SHP77 (cell line): ENCODE measurements around the gene KRTAP4-2.
"Not testable (repeated sequence)": the region's sequence is repeated elsewhere in the genome, so short reads cannot be mapped to it uniquely, and the experiment has no call there.

Experiments
- DNase-seq, 2 experiments: peaks; one replicate each; lab custom pipeline; 2025; lab: John Stamatoyannopoulos, UW

Gene KRTAP4-2

GRCh38 chr17:41160648-41161047 lies 17.4 kb downstream of the KRTAP4-2 start, which contains the start of gene KRTAP4-4:
Gene KRTAP4-4, minus strand, starts transcription at chr17:41160748. Its CDS starts 57 bp downstream, at chr17:41160691.
- no peak for DNase-seq

GRCh38 chr17:41160190-41160589 lies 17.8 kb downstream of the KRTAP4-2 start:
- not testable (repeated sequence) for DNase-seq

DNA sequence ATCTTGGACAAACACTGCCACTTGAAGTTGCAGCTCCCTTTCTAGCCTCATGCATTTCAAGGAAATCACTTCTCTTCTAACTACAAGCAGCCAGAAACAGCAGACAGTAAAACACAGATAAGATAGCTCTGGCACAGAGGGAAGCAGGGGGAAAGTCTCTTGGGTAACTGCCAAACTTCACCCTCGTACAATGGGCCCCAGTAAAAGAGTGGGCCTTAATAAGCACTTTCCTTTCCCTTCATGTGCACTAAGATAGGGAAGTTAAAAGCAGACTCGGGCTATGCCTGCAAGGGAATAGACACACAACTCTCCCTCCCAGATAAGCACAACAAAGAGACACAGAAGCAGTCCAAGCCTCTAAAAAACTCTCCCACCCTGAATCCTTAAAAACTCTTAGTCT lies 24.2 kb downstream of the KRTAP4-2 start:
- DNase-seq: no peak

GRCh38 chr17:41151525-41151924 lies 26.5 kb downstream of the KRTAP4-2 start:
- no peak for DNase-seq

- DNase-seq: no peak
Observed at GRCh38 chr17:41150026-41150425, 28.0 kb downstream of the KRTAP4-2 start.

GRCh38 chr17:41149652-41149985 lies 28.4 kb downstream of the KRTAP4-2 start, which contains the start of gene KRTAP4-5:
Gene KRTAP4-5, minus strand, starts transcription at chr17:41149825. Its CDS starts 58 bp downstream, at chr17:41149767.
- no peak for DNase-seq

DNA sequence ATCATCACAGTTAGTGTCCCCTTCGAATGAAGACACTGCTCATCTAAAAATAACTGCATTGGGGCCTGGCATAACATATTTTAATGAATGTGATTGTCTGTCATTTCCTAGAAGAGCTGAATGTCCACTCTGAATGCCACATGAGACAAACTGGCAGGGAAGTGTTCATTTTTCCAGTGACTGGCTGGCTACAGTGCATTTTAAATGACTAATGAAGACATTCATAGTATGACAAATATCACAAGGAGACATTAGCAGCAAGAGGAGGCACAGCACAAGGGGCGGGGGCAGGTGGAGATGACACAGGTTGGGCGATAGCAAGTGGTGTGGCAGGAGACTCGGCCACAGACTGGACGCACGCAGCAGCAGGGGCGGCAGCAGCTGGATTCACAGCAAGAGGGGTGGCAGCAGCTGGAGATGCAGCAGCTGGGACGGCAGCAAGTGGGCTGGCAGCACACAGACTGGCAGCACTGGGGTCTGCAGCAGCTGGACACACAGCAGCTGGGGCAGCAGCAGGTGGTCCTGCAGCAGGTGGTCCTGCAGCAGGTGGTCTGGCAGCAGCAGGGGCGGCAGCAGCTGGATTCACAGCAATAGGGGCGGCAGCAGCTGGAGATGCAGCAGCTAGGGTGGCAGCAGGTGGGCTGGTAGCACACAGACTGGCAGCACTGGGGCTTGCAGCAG lies 28.9 kb downstream of the KRTAP4-2 start:
- DNase-seq: not testable (repeated sequence)

DNA sequence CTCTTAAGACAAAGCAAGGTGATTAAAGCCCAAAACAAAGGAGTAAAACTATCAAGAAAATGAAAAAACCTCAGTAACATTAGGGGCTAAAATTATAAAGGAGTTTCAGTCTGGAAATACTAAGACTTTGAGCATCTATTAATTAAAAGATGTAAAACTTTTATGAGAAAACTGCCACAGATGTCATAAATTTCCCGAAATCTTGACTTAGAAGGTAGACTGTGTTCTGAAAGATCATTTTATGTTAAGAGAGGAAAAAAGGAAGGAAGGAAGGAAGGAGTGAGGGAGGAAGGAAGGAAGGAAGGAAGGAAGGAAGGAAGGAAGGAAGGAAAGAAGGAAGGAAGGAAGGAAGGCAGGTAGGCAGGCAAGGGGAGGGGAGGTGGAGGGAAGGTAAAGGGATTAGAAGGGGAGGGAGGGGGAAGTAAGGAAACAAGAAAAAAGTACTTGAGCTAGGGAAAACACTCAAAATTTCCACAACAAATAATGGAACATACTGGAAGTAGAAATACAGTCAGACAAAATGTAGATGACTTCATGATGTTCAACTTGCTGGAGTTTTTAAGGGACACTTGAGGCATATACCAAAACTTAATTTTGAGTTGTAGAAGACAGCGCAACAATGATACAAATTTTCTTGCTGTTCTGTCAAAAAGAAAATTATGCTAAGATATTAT lies 30.4 kb downstream of the KRTAP4-2 start:
- DNase-seq: no peak

DNA sequence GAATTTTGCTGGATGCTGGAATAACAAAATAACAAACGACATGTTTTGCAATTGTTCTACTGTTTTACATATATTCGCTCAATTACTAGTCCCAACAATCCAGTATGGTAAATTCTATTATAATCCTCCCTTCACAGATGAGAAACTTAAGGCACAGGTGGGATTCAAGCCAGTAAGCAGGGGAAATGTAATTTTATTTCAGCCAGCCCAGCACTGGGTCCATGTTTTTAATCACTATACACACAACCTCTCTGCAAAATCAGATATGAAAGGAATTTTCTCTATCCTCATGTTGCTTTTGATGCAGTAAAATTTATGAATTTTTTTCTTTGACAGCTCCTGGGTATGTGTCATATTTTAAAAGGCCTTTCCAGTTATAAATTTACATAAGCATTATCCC lies 32.8 kb downstream of the KRTAP4-2 start:
- no peak for DNase-seq

- no peak for DNase-seq
Observed at GRCh38 chr17:41144846-41145245, 33.2 kb downstream of the KRTAP4-2 start.

GRCh38 chr17:41141361-41141760 lies 36.7 kb downstream of the KRTAP4-2 start:
- no peak for DNase-seq

DNA sequence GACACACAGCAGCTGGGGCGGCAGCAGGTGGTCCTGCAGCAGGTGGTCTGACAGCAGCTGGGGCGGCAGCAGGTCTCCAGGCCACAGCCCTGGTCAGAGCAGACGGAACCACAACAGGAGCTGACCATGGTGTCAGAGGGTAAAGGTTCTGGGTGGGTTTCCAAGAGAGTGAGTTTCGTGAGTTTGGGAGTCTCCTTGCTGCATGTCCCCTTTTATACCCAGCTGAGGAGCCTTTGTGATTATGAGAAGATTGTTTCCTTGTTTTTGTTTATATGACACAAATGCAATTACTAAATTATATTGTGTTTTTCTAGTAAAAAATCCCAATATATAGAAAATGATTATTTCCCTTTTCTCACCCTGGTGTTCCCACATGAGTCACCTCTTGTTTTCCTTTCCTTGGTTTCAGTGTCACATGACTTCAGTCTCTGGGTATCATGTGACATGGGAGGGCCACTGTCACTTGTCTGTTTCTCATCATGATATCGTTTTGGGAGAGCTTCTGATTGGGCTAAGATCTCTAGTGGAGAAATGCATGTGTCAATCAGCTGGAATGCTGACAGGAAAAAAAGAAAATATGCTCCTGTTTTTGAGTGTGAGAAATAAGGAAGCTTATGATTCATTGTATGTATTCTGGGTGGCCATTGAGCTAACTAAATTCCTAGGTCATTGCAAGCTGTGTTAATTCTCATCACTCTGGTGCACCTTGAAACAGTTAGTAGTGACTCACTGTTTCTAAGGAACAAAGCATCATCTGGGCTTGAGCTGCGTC lies 37.5 kb downstream of the KRTAP4-2 start, which contains the start of gene KRTAP4-6:
KRTAP4-6 (minus strand) TSS at position 185 of the 772 bp plus-strand sequence; CDS start at position 128, 57 bp downstream.
- DNase-seq: no peak

GRCh38 chr17:41139865-41140264 lies 38.2 kb downstream of the KRTAP4-2 start:
- DNase-seq: not testable (repeated sequence)

- DNase-seq: no peak
Observed at GRCh38 chr17:41133880-41134735, 43.9 kb downstream of the KRTAP4-2 start.

DNA sequence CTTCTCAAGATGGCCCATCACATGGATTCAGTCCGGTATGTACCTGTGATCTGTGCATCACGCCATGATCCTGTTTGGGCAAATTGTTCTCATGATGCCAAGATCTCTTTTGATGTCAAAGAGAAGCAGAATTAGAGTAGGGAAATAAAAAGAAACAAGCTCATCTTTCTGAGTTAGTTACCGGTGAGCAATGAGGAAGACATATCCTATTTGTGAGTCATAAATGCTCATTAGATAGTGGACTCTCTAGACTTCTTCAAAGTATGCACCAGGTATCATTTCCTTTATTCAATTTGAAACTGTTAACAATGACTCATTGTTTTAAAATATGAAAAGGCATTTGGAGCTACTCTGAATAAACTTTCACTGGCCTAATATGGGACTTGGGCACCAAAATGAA lies 46.0 kb downstream of the KRTAP4-2 start:
- no peak for DNase-seq
